HG03103 (cell line): ENCODE results near the gene POLH.
"Not testable (repeated sequence)": the region's sequence is repeated elsewhere in the genome, so short reads cannot be mapped to it uniquely, and the experiment has no call there.

Experiments used
- ATAC-seq: cut with Tn5 transposase; IDR thresholded peaks from one replicate; pipeline ENCODE4 v1.9.1; 2021; ENCODE audit warnings: low read depth; ENCODE audit not compliant: unreplicated experiment

Gene POLH

DNA sequence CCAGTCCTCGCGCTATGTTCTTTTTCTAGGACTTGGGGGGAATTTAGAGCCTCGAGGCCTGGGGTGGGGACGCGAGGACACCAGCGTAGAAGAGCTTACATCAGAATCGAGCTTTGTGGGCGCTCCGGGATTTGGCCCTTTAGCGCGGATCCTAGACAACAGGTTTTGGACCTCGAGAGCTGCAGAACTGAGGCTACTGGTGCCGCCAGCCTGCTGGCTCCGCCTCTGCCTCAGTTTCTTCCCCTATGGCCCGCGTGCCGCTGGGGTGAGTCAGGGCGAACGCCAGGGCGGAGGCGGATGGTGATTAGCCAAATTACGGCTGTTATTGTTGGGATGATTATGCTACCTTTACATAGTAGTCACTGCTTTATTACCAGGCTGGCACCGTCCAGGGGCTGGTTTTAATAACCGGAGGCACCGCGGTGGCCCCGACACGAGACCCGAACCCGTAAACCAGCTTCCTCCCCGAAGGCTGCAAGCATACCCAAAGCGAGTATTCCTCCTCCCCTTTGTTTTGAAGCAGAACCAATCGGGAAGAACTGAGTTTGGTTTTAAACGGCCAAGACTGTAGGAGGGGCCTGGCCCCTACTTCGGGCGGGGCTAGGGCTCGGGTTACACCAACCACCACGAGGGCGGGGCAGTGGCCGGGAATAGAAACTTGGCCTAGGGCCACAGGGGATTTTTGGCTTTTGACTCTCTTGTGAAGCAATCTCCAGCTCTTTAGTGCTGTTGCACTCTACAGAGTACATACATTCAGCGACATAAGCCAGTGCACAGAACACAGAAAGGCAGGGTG, 53.7 kb downstream of the POLH start:
- peak; percentile 55 for ATAC-seq

DNA sequence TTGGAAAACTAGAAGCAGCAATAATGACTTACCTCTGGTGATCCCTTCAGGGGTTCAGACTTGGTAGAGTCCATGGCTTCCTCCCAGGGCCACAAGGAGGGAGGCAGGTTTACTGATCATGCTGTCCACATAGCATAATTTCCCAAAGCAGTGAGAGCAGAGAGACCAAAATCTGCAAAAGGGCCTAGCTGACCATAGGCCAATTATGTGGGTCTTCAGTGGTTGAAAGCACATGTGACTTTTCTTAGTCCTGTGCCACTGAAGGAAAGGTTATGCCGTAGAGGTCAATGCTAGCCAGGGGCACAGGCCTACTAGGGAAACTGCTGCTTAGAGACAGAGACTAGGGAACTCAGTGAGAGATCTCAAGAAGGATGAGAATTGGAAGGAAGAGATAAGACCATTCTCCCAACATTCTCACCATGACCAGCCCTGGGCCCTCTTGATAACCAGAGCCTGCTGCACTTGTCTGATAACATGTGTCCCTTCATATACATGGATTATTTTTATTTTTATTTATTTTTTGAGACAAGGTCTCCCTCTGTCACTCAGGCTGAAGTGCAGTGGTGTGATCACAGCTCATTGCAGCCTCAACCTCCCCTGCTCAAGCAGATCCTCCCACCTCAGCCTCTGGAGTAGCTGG, 55.1 kb downstream of the POLH start:
- ATAC-seq: no peak

DNA sequence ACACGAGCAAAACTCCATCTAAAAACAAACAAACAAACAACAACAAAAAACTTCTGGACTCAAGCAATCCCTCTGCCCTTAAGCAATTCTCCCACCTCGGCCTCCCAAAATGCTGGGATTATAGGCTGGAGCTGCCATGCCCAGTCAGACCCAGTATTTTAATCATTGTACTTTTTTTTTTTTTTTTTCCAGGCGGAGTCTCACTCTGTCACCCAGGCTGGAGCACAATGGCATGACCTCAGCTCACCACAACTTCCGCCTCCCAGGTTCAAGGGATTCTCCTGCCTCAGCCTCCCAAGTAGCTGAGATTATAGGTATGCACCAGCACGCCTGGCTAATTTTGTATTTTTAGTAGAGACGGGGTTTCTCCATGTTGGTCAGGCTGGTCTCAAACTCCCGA, 57.0 kb downstream of the POLH start:
- not testable (repeated sequence) for ATAC-seq

DNA sequence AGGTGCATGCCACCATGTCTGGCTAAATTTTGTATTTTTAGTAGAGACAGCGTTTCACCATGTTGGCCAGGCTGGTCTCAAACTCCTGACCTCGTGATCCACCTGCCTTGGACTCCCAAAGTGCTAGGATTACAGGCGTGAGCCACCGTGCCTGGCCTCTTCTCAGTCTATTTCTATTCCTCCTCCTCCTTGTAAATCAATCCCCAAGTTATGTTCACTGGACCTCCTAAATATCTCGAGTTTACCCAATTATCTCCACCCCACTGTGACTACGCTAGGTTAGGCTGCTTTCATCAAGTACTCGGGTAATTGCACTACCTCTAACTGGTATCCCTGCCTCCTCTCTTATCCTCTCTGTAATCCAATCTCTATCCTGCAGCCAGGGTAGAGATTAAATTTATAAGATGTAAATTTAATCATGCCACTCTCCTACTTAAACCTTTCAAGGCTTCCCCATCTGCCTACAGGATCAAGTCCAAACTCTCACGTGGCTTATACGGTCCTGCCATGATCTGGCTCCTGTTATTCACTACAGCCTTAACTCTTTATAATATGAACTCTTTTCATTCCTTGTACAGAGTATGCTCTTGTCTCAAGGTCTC, 58.8 kb downstream of the POLH start:
- no peak for ATAC-seq

DNA sequence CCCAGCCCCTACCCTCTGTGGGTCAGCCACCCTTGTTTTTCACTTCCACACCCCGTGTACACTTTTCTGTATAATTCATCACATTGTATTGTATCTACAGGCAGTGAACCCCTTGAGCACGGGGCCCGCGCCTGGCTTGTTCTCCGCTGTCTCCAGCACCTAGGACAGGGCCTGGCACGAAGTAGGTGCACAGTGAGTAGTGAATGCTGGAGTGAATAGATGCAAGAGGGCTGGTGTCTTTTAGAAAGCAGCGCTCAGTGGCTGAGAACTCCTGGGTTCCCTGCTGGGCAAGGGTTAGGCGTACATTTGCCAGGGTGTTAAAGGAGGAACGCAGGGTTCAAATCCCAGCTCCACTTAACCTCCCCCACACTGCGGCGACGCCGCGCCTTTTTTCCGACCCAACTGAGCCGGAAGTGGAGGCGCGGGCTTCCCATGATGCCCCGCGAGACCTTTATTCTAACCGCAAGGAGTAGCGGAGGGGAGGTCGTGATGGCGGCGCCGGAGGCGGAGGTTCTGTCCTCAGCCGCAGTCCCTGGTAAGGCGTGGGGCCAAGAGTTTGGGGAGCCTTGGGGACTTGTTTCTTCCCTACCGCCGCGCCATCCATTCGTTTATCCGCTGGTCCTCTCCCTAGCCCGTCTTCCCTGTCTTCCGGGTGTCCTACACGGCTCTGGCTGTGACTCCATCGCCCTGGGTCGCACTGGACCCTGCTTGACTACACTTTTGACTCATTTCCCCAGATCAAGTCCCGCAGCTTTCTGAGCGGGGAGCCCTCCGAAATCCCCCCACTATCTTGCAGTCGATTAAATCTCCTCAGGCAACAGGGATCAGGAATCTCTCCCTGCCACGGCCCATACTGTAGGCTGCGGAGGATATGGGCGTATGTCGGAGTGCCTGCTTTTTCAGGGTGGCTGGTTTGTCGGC, 59.7 kb downstream of the POLH start, which contains the start of gene MAD2L1BP:
Gene MAD2L1BP, plus strand, starts transcription at position 454 of the 921 bp plus-strand sequence. Its CDS starts 36 bp downstream, at position 490.
- peak; percentile 68 for ATAC-seq

DNA sequence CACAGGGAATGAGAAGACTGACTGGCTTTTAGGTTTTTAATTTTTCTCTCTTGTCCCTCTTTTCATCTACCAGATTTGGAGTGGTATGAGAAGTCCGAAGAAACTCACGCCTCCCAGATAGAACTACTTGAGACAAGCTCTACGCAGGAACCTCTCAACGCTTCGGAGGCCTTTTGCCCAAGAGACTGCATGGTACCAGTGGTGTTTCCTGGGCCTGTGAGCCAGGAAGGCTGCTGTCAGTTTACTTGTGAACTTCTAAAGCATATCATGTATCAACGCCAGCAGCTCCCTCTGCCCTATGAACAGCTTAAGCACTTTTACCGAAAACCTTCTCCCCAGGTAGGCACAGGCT, 60.3 kb downstream of the POLH start:
- ATAC-seq: peak; percentile 11

DNA sequence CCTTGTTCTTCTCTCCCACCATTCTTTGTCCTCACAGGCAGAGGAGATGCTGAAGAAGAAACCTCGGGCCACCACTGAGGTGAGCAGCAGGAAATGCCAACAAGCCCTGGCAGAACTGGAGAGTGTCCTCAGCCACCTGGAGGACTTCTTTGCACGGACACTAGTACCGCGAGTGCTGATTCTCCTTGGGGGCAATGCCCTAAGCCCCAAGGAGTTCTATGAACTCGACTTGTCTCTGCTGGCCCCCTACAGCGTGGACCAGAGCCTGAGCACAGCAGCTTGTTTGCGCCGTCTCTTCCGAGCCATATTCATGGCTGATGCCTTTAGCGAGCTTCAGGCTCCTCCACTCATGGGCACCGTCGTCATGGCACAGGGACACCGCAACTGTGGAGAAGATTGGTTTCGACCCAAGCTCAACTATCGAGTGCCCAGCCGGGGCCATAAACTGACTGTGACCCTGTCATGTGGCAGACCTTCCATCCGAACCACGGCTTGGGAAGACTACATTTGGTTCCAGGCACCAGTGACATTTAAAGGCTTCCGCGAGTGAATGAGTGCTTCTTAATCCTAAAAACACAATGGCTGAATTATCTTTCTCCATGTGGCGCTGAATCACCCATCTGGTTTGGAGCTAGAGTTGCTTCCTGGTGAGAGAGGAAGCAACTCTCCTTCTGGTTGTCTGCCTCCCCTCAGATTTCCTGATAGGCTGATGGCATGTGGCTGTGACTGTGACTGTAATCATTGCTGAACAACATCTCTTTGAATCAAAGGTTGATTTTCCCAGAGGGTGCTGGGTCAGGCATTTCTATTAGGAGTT, 64.2 kb downstream of the POLH start:
- ATAC-seq: no peak

DNA sequence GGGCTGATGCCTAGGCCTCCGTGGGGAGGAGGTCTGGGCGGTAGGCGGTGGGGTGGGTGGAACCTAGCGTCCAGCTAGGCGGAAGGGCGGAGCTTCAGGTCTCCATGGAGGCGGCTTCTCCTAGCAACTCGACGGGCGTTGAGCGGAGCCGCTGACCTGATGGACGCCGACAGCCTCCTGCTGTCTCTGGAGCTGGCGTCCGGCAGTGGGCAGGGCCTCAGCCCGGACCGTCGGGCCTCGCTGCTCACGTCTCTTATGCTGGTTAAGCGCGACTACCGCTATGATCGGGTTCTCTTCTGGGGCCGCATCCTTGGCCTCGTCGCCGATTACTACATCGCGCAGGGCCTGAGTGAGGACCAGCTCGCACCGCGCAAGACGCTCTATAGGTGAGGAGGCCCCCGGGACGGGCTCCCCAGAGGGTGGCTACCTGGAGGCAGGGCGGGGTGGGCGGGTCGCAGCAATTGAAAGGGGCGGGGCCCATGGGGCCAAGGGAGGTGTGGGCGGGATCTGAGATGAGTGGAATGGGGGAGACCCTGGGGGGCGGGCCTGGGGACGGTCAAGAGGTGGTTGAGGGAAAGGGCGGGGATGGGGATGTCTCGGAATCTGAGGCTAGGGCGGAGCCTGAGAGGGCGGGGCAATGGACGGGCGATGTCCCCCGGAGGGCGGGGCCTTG, 69.1 kb downstream of the POLH start, which contains the start of gene RSPH9:
Gene RSPH9, plus strand, starts transcription at position 97 of the 673 bp plus-strand sequence. Its CDS starts 63 bp downstream, at position 160.
- peak; percentile 55 for ATAC-seq

DNA sequence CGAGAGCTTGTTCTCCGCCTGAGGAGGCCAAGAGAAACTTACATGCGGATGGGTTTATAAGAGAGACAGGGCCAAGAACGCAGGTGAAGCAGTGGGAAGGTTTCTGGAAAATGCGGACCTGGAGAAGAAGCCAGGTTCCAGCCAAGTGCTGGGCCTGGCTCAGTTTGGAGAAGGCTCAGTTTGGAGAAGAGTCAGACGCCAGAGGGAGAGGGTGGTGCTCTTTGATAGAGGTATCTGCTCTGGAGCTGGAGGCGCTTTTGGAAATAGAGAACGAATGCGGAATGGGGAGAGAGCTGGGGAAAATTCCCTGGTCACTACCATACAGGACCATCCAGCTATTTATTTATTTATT, 69.6 kb downstream of the POLH start:
- ATAC-seq: no peak

DNA sequence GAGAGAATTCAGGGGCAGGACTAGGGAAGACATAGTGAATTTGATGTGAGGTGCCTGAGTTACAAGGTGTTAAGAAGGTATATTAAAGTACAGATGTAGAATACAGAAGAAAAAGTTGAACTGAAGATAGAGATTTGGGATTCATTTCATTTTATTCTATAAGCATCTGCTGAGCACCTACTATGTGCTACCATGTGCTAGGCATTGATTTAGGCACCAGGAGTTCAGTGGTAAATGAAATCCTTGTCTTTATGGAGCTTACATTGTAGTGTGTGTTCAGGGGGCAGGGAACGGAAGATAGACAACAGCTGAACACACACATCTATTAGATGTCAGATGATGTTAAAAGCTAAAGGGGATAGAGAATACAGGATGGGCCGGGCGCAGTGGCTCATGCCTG, 71.6 kb downstream of the POLH start:
- no peak for ATAC-seq

DNA sequence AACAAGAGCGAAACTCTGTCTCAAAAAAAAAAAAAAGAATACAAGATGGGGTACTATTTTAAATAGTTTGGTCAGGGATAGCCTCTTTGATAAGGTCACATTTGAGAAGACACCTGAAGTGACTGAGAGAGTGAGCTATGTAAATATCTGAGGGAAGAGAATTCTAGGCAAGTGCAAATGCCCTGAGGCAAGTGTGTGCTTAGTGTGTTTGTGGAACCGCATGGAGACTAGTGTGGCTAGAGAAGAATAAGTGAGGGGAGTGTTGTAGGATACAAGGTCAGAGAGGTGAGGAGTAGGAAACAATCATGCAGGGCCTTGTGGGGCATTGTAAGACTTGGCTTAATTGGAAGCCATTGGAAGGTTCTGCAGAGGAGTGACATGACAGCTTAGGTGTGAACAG, 72.3 kb downstream of the POLH start:
- ATAC-seq: no peak

DNA sequence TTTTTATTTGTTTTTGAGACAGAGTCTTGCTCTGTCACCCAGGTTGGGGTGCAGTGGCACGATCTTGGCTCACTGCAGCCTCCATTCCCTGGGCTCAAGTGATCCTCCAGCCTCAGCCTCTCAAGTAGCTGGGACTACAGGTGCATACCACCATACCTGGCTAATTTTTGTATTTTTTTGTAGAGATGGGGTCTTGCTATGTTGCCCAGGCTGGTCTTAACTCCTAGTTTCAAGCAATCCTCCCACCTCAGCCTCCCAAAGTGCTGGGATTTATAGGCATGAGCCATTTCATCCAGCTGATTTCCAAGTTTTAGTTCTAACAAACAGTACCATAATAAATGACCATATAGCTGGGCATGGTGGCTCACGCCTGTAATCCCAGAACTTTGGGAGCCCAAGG, 76.8 kb downstream of the POLH start:
- not testable (repeated sequence) for ATAC-seq

DNA sequence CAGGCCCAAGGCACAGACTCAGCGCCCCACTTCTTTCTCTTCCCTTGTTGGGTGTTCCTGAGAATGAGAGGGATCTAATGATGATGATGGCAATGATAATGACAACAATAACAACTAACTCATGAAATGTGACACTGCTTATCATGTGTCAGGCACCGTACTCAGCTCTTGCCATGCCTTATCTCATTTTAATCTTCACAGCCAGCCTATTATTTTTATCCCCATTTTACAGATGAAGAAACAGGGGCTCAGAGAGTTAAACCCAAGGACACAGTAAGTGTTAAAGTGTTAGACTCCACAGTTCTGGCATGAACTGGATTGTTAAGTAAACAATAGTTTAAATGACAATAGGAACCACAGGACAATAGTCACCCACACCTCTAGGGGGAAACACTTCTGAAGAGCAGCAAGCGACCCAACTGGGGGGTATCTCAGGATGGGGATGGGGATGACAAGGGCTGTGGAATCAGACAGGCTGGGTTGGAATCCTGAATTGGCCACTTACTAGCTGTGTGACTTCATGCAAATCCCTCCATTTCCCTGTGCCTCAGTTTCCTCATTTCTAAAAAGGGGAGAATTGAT, 81.3 kb downstream of the POLH start:
- no peak for ATAC-seq

DNA sequence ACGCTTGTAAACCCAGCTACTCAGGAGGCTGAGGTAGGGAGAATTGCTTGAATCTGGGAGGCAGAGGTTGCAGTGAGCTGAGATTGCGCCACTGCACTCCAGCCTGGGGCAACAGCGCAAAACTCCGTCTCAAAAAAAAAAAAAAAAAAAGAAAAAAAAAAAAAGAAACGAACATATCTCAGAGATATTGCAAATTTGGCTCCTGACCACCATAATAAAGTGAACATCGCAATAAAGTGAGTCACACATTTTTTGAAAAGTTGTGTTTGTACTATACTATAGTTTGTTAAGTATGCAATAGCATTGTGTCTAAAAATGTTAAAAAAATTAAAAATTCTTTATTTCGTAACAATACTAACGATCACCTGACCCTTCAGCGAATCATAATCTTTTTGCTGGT, 82.2 kb downstream of the POLH start:
- no peak for ATAC-seq

DNA sequence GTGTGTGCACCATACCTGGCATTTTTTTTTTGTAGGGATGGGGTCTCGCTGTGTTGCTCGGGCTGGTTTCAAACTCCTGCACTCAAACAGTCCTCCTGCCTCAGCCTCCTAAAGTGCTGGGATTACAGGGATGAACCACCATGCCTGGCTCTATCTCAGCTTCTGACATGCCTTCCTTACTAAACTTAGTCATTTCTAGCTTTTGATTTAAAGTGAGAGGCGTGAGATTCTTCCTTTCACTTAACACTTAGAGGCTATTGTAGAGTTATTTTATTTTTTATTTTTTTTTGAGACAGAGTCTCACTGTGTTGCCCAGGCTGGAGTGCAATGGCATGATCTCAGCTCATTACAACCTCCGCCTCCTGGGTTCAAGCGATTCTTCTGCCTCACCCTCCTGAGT, 87.0 kb downstream of the POLH start:
- ATAC-seq: not testable (repeated sequence)
